BE2C (cell line): ENCODE data around the gene RIN3.

Experiments used
- DNase-seq: peaks from one replicate; pipeline ENCODE4 v3.0.0-alpha.2; 2020
- H3K27me3 ChIP-seq: fragments of 250-450 bp; sonication (Bioruptor Pico); 2 replicates; pipeline ENCODE4 v1.5.1; 2020; ENCODE audit warnings: mild to moderate bottlenecking
- H3K36me3 ChIP-seq: fragments of 250-450 bp; sonication (Bioruptor Pico); 2 replicates; pipeline ENCODE4 v1.5.1; 2020; ENCODE audit warnings: mild to moderate bottlenecking
- H3K4me1 ChIP-seq: fragments of 250-450 bp; sonication (Bioruptor Pico); 2 replicates; pipeline ENCODE4 v1.5.1; 2020
- H3K4me3 ChIP-seq: 2 replicates; pipeline ENCODE4 v1.5.1; 2011; ENCODE audit warnings: low read depth, low read length
- H3K9me3 ChIP-seq: fragments of 250-450 bp; sonication (Bioruptor Pico); 2 replicates; pipeline ENCODE4 v1.5.1; 2020
- CTCF ChIP-seq: IDR thresholded peaks from 2 replicates; pipeline ENCODE4 v1.5.1; 2012; ENCODE audit warnings: mild to moderate bottlenecking, low read depth, low read length

The RIN3 gene

GRCh38 chr14:92651106-92651757, 137.7 kb downstream of the RIN3 start:
- no peaks in the 10 kb centered on the region for H3K9me3 ChIP-seq
- no peaks in the 10 kb centered on the region for H3K27me3 ChIP-seq
- no peak overlapping the region for H3K4me3 ChIP-seq
- no peaks in the 10 kb centered on the region for H3K4me1 ChIP-seq
- no peak for TF ChIP-seq CTCF
- no peaks in the 10 kb centered on the region for H3K36me3 ChIP-seq
- DNase-seq: no peak

- H3K27me3 ChIP-seq: no peaks in the 10 kb centered on the region
- no peak for DNase-seq
- no peak overlapping the region for H3K4me3 ChIP-seq
- TF ChIP-seq CTCF: no peak
- no peaks in the 10 kb centered on the region for H3K36me3 ChIP-seq
- no peaks in the 10 kb centered on the region for H3K4me1 ChIP-seq
- no peaks in the 10 kb centered on the region for H3K9me3 ChIP-seq
Measured at GRCh38 chr14:92651758-92652406, 138.3 kb downstream of the RIN3 start.

GRCh38 chr14:92652413-92653151, 139.0 kb downstream of the RIN3 start:
- no peak for DNase-seq
- Histone ChIP-seq H3K9me3 (no peaks in the 10 kb centered on the region), H3K4me3 (no peak overlapping the region), H3K36me3 (no peaks in the 10 kb centered on the region), H3K27me3 (no peaks in the 10 kb centered on the region), H3K4me1 (no peaks in the 10 kb centered on the region)
- no peak for TF ChIP-seq CTCF

GRCh38 chr14:92653162-92653651, 139.6 kb downstream of the RIN3 start:
- no peaks in the 10 kb centered on the region for H3K4me1 ChIP-seq
- H3K27me3 ChIP-seq: no peaks in the 10 kb centered on the region
- H3K36me3 ChIP-seq: no peaks in the 10 kb centered on the region
- no peaks in the 10 kb centered on the region for H3K9me3 ChIP-seq
- no peak for DNase-seq
- no peak overlapping the region for H3K4me3 ChIP-seq
- no peak for TF ChIP-seq CTCF

GRCh38 chr14:92654239-92654901, 140.8 kb downstream of the RIN3 start:
- no peak overlapping the region for H3K4me3 ChIP-seq
- H3K4me1 ChIP-seq: no peaks in the 10 kb centered on the region
- H3K9me3 ChIP-seq: no peaks in the 10 kb centered on the region
- H3K27me3 ChIP-seq: no peaks in the 10 kb centered on the region
- TF ChIP-seq CTCF: no peak
- DNase-seq: no peak
- no peaks in the 10 kb centered on the region for H3K36me3 ChIP-seq
